Measurements from ENCODE around the gene ARHGEF12.

ARHGEF12 gene

DNA sequence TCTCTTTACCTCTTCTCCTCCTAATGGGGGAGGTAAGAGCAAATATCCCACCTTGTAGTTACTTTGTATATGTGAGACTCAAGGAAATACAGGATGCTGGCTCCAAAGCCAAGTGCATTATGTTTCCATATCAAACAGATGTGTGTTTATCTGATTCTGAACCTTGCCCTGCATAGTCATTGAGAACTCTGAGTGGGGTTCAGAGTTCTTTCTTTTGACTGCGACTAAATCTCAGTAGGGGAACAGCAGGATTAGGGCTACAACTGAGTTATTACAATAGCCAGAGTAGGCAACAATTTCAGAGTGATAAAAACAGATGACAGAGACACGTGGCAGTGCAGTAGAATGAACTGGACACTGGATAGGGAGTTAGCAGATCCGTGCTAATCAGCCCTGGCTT, 45.3 kb upstream of the ARHGEF12 start:
- no peak overlapping the region for H3K9ac ChIP-seq (ENCODE audit: low read length)
- H3F3A ChIP-seq (ENCODE audit: insufficient read depth) = no peaks in the 10 kb centered on the region
- no peaks in the 10 kb centered on the region for H3K79me2 ChIP-seq (ENCODE audit: insufficient read depth, low read length)
- TF ChIP-seq EZH2phosphoT487 (conservative IDR thresholded peaks at IDR 0.05; ENCODE audit: low read length) = no peak
- TF ChIP-seq, protein P1, sequence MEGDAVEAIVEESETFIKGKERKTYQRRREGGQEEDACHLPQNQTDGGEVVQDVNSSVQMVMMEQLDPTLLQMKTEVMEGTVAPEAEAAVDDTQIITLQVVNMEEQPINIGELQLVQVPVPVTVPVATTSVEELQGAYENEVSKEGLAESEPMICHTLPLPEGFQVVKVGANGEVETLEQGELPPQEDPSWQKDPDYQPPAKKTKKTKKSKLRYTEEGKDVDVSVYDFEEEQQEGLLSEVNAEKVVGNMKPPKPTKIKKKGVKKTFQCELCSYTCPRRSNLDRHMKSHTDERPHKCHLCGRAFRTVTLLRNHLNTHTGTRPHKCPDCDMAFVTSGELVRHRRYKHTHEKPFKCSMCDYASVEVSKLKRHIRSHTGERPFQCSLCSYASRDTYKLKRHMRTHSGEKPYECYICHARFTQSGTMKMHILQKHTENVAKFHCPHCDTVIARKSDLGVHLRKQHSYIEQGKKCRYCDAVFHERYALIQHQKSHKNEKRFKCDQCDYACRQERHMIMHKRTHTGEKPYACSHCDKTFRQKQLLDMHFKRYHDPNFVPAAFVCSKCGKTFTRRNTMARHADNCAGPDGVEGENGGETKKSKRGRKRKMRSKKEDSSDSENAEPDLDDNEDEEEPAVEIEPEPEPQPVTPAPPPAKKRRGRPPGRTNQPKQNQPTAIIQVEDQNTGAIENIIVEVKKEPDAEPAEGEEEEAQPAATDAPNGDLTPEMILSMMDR (IDR thresholded peaks at IDR 0.05; ENCODE audit: insufficient read depth, low read length, poor library complexity, severe bottlenecking) = no peak
- H3K9me2 ChIP-seq (replicated peaks; ENCODE audit: insufficient read depth, low read length) = no peaks in the 10 kb centered on the region
- H3K36me3 ChIP-seq (ENCODE audit: low read length) = no peaks in the 10 kb centered on the region
- no peaks in the 10 kb centered on the region for H3K27me3 ChIP-seq (ENCODE audit: low read length)
- H3K4me2 ChIP-seq (ENCODE audit: low read depth, low read length, poor library complexity, severe bottlenecking) = no peak overlapping the region
- H3K4me3 ChIP-seq (ENCODE audit: insufficient read depth, low read length, poor library complexity, severe bottlenecking) = no peak overlapping the region
- no peaks in the 10 kb centered on the region for H4K20me1 ChIP-seq (ENCODE audit: low read depth, low read length)
- no peak overlapping the region for H2AFZ ChIP-seq (ENCODE audit: low read depth, low read length, severe bottlenecking)
- no peaks in the 10 kb centered on the region for H3K9me3 ChIP-seq (ENCODE audit: insufficient read depth, low read length)
- no peak overlapping the region for H3K27ac ChIP-seq (ENCODE audit: low read depth, low read length)

DNA sequence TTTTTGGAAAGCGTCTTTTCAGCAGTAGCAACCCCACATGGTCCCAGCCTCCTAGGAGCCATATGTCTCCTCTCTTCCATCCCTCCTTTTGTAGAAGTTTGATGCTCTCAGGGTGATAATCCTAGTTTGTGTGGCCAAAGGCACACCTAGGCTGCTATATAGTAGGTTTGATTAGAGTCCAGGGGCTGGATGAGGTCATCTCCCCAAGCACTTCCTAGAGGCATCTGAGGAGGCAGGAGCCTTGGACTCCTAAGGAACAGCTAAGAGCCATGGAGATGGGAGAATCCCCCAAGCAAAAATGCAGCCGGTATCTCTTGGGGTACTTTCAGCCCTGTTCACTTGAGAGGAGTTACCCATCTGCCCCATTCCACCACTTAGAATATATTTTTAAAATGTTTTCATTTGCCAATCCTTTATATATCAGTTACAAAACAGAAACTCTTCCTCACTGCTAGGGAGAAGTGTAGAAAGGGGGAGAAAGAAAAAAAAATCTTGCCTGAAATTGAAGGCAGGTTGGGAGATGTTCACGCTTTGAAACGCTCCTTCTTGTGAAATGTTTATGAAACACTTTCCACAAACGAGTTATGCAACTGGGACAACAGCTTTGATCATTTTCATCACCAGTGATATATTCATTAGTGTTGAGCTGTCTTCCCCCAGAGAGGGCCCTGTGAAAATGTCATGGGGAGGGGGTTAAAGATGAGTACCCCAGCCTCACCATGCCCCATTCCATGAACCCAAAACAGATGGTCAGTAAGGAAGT, 43.0 kb upstream of the ARHGEF12 start:
- Histone ChIP-seq H4K20me1 (ENCODE audit: low read depth, low read length) (no peaks in the 10 kb centered on the region), H3K9me3 (ENCODE audit: insufficient read depth, low read length) (no peaks in the 10 kb centered on the region), H3K4me3 (ENCODE audit: insufficient read depth, low read length, poor library complexity, severe bottlenecking) (no peak overlapping the region), H3K9ac (ENCODE audit: low read length) (no peak overlapping the region), H3F3A (ENCODE audit: insufficient read depth) (no peaks in the 10 kb centered on the region), H3K27ac (ENCODE audit: low read depth, low read length) (no peak overlapping the region), H3K79me2 (ENCODE audit: insufficient read depth, low read length) (no peaks in the 10 kb centered on the region), H3K4me2 (ENCODE audit: low read depth, low read length, poor library complexity, severe bottlenecking) (no peak overlapping the region), H3K27me3 (ENCODE audit: low read length) (no peaks in the 10 kb centered on the region), H2AFZ (ENCODE audit: low read depth, low read length, severe bottlenecking) (no peak overlapping the region), H3K36me3 (ENCODE audit: low read length) (no peaks in the 10 kb centered on the region), H3K9me2 (replicated peaks; ENCODE audit: insufficient read depth, low read length) (no peaks in the 10 kb centered on the region)
- TF ChIP-seq, protein P1 (IDR thresholded peaks at IDR 0.05; ENCODE audit: insufficient read depth, low read length, poor library complexity, severe bottlenecking) = no peak
- no peak for TF ChIP-seq EZH2phosphoT487 (conservative IDR thresholded peaks at IDR 0.05; ENCODE audit: low read length)

- no peaks in the 10 kb centered on the region for H3K27me3 ChIP-seq (ENCODE audit: low read length)
These were observed 42.1 kb upstream of the ARHGEF12 start for GRCh38 chr11:120294096-120294495.

More at GRCh38 chr11:120294096-120294495, 42.1 kb upstream of the ARHGEF12 start:
- Histone ChIP-seq H3K9me2 (replicated peaks; ENCODE audit: insufficient read depth, low read length) (no peaks in the 10 kb centered on the region), H3K9me3 (ENCODE audit: insufficient read depth, low read length) (no peaks in the 10 kb centered on the region), H3K27ac (ENCODE audit: low read depth, low read length) (no peak overlapping the region), H2AFZ (ENCODE audit: low read depth, low read length, severe bottlenecking) (no peak overlapping the region), H3K9ac (ENCODE audit: low read length) (no peak overlapping the region), H3K79me2 (ENCODE audit: insufficient read depth, low read length) (no peaks in the 10 kb centered on the region), H3F3A (ENCODE audit: insufficient read depth) (no peaks in the 10 kb centered on the region), H3K36me3 (ENCODE audit: low read length) (no peaks in the 10 kb centered on the region), H3K4me2 (ENCODE audit: low read depth, low read length, poor library complexity, severe bottlenecking) (no peak overlapping the region), H3K4me3 (ENCODE audit: insufficient read depth, low read length, poor library complexity, severe bottlenecking) (no peak overlapping the region), H4K20me1 (ENCODE audit: low read depth, low read length) (no peaks in the 10 kb centered on the region)
- TF ChIP-seq EZH2phosphoT487 (conservative IDR thresholded peaks at IDR 0.05; ENCODE audit: low read length) = no peak
- TF ChIP-seq, protein P1 (IDR thresholded peaks at IDR 0.05; ENCODE audit: insufficient read depth, low read length, poor library complexity, severe bottlenecking) = no peak
